ENCODE data around the gene MAL. TPM values are rescaled to one million over a fixed set of nuclear protein-coding genes. Genes with fewer than 3 reads are reported as not detected.

The MAL gene
- total RNA-seq, 2 experiments from 2014 or later, result 50.8 to 52.9 TPM

DNA sequence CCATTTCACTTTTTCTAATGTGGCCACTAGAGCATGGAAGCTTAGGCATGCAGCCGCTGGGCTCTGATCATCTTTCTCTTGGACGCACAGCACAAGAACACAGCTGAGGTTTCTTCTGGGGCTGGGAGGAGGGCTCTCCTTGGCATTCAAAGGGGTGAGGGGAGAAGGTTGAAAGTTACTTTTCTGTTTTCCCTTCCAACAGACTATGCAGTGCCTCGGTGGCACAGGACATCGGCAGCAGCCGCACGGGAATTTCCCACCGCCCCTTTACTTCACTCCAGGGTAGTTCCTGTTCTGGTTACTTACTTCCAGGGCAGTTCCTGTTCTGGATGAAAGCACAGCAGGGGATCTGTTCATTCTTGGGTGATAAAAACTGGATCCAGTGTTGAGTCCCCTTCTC is 18.9 kb upstream of the MAL start:
- DNase-seq, result no peak
- Mint-ChIP-seq H3K4me3 (no peak overlapping the region), H3K36me3 (no peaks in the 10 kb centered on the region), H3K27me3 (peaks cover 5% of the 10 kb centered on the region), H3K4me1 (peaks cover 11% of the 10 kb centered on the region), H3K27ac (no peak overlapping the region), H3K9me3 (no peaks in the 10 kb centered on the region)

DNA sequence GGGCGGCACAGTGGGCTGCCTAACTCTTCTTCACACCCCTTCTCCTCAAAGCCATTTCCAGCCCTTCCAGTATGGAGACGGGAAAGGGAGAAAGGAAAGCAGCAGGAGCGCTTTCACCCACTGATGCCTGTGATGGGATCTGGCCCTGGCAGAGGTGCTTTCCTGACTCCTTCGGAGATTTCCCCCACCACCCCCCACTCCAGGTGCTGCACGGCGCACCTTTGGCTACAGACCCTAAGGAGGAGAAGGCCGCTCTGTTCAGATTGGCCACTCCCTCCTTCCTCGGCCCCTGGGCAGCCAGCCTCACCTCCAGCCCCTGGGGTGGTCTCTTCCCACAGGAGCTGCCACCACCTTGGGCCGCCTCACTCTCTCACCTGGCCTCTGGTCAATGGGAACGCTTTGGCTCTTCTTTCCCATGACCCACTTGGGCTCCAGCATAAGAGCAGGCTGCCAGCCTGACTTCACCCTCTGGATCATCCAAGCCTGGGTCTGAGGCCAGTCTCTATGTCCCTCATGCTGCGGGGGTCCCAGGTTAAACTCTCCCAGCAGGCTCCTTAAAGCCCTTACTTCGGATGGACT is 18.4 kb upstream of the MAL start:
- H3K9me3 Mint-ChIP-seq, result no peaks in the 10 kb centered on the region
- H3K27ac Mint-ChIP-seq, result no peak overlapping the region
- DNase-seq, result no peak
- peaks cover 5% of the 10 kb centered on the region for H3K27me3 Mint-ChIP-seq
- H3K4me1 Mint-ChIP-seq, result peaks cover 11% of the 10 kb centered on the region
- no peak overlapping the region for H3K4me3 Mint-ChIP-seq
- H3K36me3 Mint-ChIP-seq, result no peaks in the 10 kb centered on the region

DNA sequence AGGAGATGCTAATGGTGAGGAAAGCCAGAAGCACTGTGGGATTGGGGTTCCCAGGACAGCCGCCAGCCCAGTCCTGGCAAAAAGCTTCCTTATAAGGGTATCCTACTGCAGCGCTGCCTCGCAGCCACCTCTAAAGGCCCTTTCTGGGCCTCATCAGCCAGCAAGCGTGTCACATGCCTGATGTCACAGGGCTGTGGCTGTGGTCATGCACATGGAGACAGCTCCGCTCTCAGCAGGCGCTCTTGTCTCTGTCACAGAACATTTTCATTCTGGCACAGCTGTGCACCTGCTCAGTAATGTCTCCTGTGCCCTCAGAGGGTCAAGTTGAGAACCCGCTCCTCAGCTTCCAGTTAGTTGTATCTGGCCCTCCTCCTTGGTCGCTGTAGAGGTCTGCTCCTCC is 17.7 kb upstream of the MAL start:
- H3K9me3 Mint-ChIP-seq, result no peaks in the 10 kb centered on the region
- DNase-seq, result no peak
- no peaks in the 10 kb centered on the region for H3K36me3 Mint-ChIP-seq
- no peak overlapping the region for H3K27ac Mint-ChIP-seq
- peaks cover 5% of the 10 kb centered on the region for H3K27me3 Mint-ChIP-seq
- no peak overlapping the region for H3K4me3 Mint-ChIP-seq
- H3K4me1 Mint-ChIP-seq, result peaks cover 17% of the 10 kb centered on the region

DNA sequence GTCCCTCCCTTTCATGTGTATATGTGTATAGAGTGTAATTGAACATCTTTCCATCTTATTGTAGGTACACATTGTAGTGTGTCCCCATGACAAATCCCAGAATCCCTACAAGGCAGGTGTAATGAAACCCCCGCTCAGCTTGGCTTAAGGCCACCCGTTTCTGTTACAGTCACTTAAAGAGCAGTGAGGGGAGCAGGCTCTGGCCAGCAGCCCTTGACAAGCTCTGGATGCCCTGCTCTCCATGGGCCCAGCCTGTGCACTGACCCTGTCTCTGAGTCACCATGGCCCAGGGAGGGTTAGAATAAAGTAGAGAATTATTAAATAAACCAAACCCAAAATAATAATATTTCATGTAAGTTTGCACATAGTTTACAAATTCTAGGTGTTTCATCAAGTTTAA is 17.2 kb upstream of the MAL start:
- Mint-ChIP-seq H3K4me3 (no peak overlapping the region), H3K27ac (no peak overlapping the region), H3K9me3 (no peaks in the 10 kb centered on the region), H3K36me3 (no peaks in the 10 kb centered on the region), H3K4me1 (peaks cover 19% of the 10 kb centered on the region), H3K27me3 (peaks cover 5% of the 10 kb centered on the region)
- no peak for DNase-seq

- Mint-ChIP-seq H3K27ac (no peak overlapping the region), H3K9me3 (no peaks in the 10 kb centered on the region), H3K4me3 (no peak overlapping the region), H3K36me3 (no peaks in the 10 kb centered on the region), H3K4me1 (peaks cover 22% of the 10 kb centered on the region), H3K27me3 (peaks cover 5% of the 10 kb centered on the region)
- DNase-seq, result no peak
Measured at GRCh38 chr2:95008996-95009395, 16.5 kb upstream of the MAL start.

DNA sequence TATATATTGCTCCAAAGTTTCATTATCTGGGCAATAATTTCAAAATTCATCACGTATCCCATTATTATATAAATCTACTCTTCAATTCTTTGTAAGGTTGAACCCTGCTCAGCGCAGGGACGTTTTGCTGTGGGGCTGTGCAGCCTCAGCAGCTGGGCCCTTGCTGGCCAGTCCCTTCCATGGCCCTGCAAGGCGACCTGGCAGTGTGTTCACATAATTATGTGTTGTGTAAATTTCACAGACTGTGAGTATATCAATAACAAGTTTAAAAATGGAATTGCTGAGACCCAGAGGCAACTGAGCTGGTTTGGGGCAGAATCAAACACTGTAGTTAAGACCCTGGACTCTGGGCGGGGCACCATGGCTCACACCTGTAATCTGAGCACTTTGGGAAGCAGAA is 16.1 kb upstream of the MAL start:
- no peak for DNase-seq
- Mint-ChIP-seq H3K4me1 (peaks cover 17% of the 10 kb centered on the region), H3K27ac (no peak overlapping the region), H3K4me3 (no peak overlapping the region), H3K9me3 (no peaks in the 10 kb centered on the region), H3K36me3 (no peaks in the 10 kb centered on the region), H3K27me3 (peaks cover 5% of the 10 kb centered on the region)

- Mint-ChIP-seq H3K4me3 (no peak overlapping the region), H3K4me1 (peaks cover 14% of the 10 kb centered on the region), H3K9me3 (no peaks in the 10 kb centered on the region), H3K36me3 (no peaks in the 10 kb centered on the region), H3K27ac (no peak overlapping the region), H3K27me3 (peaks cover 5% of the 10 kb centered on the region)
- no peak for DNase-seq
Measured at GRCh38 chr2:95010126-95010525, 15.4 kb upstream of the MAL start.

DNA sequence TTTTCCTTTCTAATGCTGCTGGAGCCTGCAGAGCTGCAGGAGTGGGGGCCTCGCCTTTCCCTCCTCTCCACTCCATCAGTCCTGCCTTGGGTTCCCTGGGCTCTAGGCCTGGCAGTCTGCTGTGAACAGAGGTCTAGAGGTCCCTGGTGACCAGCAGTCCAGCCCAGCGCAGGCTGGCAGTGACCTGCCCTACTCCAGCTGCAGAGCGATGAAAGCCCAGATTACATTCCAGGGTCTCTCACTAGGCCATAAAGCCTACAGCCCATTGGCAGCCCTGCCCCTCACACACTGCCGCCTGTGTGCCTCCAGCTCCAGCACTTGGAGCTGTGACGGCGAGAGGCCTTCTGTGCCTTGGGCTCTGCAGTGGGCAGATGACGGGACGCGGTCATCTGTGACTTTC is 14.8 kb upstream of the MAL start:
- no peaks in the 10 kb centered on the region for H3K36me3 Mint-ChIP-seq
- no peak for DNase-seq
- H3K9me3 Mint-ChIP-seq, result no peaks in the 10 kb centered on the region
- H3K4me3 Mint-ChIP-seq, result no peak overlapping the region
- H3K27me3 Mint-ChIP-seq, result peaks cover 1% of the 10 kb centered on the region
- no peak overlapping the region for H3K27ac Mint-ChIP-seq
- peaks cover 18% of the 10 kb centered on the region for H3K4me1 Mint-ChIP-seq

- Mint-ChIP-seq H3K4me3 (no peak overlapping the region), H3K27ac (no peak overlapping the region), H3K36me3 (no peaks in the 10 kb centered on the region), H3K4me1 (peaks cover 20% of the 10 kb centered on the region), H3K27me3 (no peaks in the 10 kb centered on the region), H3K9me3 (no peaks in the 10 kb centered on the region)
- DNase-seq, result no peak
Measured at GRCh38 chr2:95012881-95013550, 12.5 kb upstream of the MAL start.

- Mint-ChIP-seq H3K9me3 (no peaks in the 10 kb centered on the region), H3K4me1 (peaks cover 20% of the 10 kb centered on the region), H3K36me3 (no peaks in the 10 kb centered on the region), H3K4me3 (no peak overlapping the region), H3K27me3 (no peaks in the 10 kb centered on the region), H3K27ac (no peak overlapping the region)
- DNase-seq, result no peak
Measured at GRCh38 chr2:95013726-95014125, 11.8 kb upstream of the MAL start.

GRCh38 chr2:95014126-95014708 is 11.3 kb upstream of the MAL start:
- no peak for DNase-seq
- H3K27ac Mint-ChIP-seq, result no peak overlapping the region
- H3K9me3 Mint-ChIP-seq, result no peaks in the 10 kb centered on the region
- peaks cover 20% of the 10 kb centered on the region for H3K4me1 Mint-ChIP-seq
- H3K27me3 Mint-ChIP-seq, result no peaks in the 10 kb centered on the region
- H3K36me3 Mint-ChIP-seq, result no peaks in the 10 kb centered on the region
- H3K4me3 Mint-ChIP-seq, result no peak overlapping the region

DNA sequence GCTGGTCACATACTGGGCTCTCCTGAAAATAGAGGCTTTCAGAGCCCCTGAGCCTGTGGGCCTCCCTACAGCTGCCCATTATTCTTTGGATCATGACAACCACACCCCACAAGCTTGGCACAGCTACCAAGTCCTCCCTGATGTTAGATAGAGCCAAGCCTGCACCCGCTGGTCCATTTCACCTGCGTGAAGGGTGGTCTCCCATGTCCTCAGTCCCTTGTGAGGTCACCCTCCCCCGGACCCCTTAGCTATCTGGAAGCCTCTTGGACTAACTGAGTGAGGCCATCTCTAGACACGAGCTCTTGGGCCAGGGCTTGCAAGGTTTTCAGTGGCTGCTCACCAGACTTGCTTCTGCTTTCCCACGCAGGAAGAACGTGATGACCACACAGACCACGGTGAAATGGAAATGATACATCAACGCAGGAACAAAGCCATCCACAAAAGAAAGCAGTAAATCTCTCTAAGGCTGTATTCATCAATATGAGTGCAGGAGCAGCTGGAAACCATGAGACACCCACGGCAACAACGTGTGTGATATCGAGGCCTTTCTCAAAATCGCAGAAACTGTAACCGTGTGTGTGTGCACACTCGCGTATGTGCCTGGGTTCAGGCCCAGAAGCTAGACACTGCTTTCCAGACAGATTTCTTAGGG is 10.1 kb upstream of the MAL start:
- H3K27ac Mint-ChIP-seq, result peak overlapping the region; percentile 45

DNA sequence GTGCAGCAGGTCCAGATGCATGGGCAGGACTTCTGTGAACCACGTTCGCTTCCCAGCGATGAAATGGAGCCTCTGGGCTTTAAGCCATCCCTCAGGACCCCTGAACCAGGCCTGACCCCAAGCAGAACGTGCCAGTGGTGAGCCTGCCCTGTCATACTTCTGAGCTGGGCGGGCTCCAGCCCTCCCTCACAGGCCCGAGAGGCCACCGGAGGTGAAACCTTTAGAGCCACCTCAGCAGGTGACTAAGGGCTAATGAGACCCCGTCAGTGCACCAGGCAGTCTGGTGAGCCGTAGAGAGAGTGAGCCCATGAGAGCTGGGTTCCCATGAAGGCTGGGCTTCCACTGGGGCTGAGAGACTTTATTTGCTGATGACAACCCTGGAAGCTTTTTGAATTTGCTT is 8.9 kb upstream of the MAL start:
- Mint-ChIP-seq H3K4me3 (no peak overlapping the region), H3K27ac (peak overlapping the region; percentile 16), H3K9me3 (no peaks in the 10 kb centered on the region), H3K27me3 (no peaks in the 10 kb centered on the region), H3K4me1 (peaks cover 22% of the 10 kb centered on the region), H3K36me3 (no peaks in the 10 kb centered on the region)
- no peak for DNase-seq

More for the DNA sequence above, 10.1 kb upstream of the MAL start:
- peak; percentile 41 for DNase-seq
- peaks cover 20% of the 10 kb centered on the region for H3K4me1 Mint-ChIP-seq
- no peaks in the 10 kb centered on the region for H3K36me3 Mint-ChIP-seq
- no peaks in the 10 kb centered on the region for H3K27me3 Mint-ChIP-seq
- H3K9me3 Mint-ChIP-seq, result no peaks in the 10 kb centered on the region
- no peak overlapping the region for H3K4me3 Mint-ChIP-seq

DNA sequence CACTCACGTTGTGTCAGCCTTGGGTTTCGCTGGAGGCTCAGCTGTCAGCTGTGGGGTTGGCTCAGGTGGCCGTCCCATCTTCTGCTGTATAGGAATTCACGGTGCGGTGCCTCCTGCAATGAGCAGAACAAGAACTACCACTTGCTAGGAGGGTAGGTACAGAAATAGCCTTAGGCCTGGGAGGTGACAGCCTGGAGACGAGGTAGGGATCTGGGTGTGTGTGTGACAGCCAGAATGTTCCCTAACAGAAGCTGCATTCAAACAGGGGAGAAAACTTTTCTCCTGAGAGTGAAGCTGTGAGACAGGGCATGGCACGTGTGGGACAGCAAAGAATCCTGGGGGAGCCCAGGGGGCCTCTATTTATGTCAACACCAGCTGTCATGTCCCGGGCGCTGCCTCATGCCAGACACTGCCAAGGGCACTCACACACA is 8.4 kb upstream of the MAL start:
- no peak overlapping the region for H3K27ac Mint-ChIP-seq
- H3K4me3 Mint-ChIP-seq, result no peak overlapping the region
- H3K27me3 Mint-ChIP-seq, result no peaks in the 10 kb centered on the region

GRCh38 chr2:95017836-95018235 is 7.7 kb upstream of the MAL start:
- Mint-ChIP-seq H3K36me3 (no peaks in the 10 kb centered on the region), H3K4me1 (peaks cover 26% of the 10 kb centered on the region), H3K27ac (no peak overlapping the region), H3K9me3 (no peaks in the 10 kb centered on the region), H3K27me3 (no peaks in the 10 kb centered on the region), H3K4me3 (no peak overlapping the region)
- DNase-seq, result no peak

More for the DNA sequence above, 8.4 kb upstream of the MAL start:
- H3K36me3 Mint-ChIP-seq, result no peaks in the 10 kb centered on the region
- H3K9me3 Mint-ChIP-seq, result no peaks in the 10 kb centered on the region
- H3K4me1 Mint-ChIP-seq, result peaks cover 25% of the 10 kb centered on the region
- no peak for DNase-seq
